ENCODE results near the gene NCS1.

The NCS1 gene

GRCh38 chr9:130195638-130196037, 23.4 kb downstream of the NCS1 start:
- DNase-seq, result no peak

GRCh38 chr9:130196643-130197042, 24.4 kb downstream of the NCS1 start:
- DNase-seq, result no peak

- no peak for DNase-seq
Observed at GRCh38 chr9:130197386-130197785, 25.2 kb downstream of the NCS1 start.

GRCh38 chr9:130197888-130198287, 25.7 kb downstream of the NCS1 start:
- DNase-seq, result no peak

- no peak for DNase-seq
Observed at GRCh38 chr9:130198501-130199179, 26.4 kb downstream of the NCS1 start.

- DNase-seq, result peak; percentile 64
Observed at GRCh38 chr9:130199605-130200004, 27.4 kb downstream of the NCS1 start.

- no peak for DNase-seq
Observed at GRCh38 chr9:130200038-130200849, 28.0 kb downstream of the NCS1 start.

GRCh38 chr9:130201399-130201873, 29.2 kb downstream of the NCS1 start:
- no peak for DNase-seq

GRCh38 chr9:130201974-130202373, 29.8 kb downstream of the NCS1 start:
- DNase-seq, result no peak

GRCh38 chr9:130204341-130204740, 32.1 kb downstream of the NCS1 start:
- no peak for DNase-seq

GRCh38 chr9:130204959-130205358, 32.8 kb downstream of the NCS1 start:
- DNase-seq, result no peak

- DNase-seq, result no peak
Observed at GRCh38 chr9:130205912-130206311, 33.7 kb downstream of the NCS1 start.

- no peak for DNase-seq
Observed at GRCh38 chr9:130206579-130206978, 34.4 kb downstream of the NCS1 start.

- DNase-seq, result no peak
Observed at GRCh38 chr9:130207241-130207992, 35.2 kb downstream of the NCS1 start.

GRCh38 chr9:130208600-130209347, 36.6 kb downstream of the NCS1 start:
- peak; percentile 36 for DNase-seq

- DNase-seq, result no peak
Observed at GRCh38 chr9:130209422-130209821, 37.2 kb downstream of the NCS1 start.

- no peak for DNase-seq
Observed at GRCh38 chr9:130211548-130212226, 39.5 kb downstream of the NCS1 start.

- no peak for DNase-seq
Observed at GRCh38 chr9:130212543-130213297, 40.5 kb downstream of the NCS1 start.

- DNase-seq, result no peak
Observed at GRCh38 chr9:130213911-130214761, 41.9 kb downstream of the NCS1 start.

- no peak for DNase-seq
Observed at GRCh38 chr9:130214776-130215340, 42.7 kb downstream of the NCS1 start.

Data from fibroblast of skin of right biceps (primary cell).